Stimulated activated CD8-positive, alpha-beta memory T cell treated with anti-CD3 and anti-CD28 coated beads, Interleukin-12 subunit alpha, Interleukin-12 subunit beta, amount 100 ng/mL, for 24 hours (primary cell): ENCODE results near the gene PIK3C2A.
A peak's percentile ranks its signal among the peaks of the same experiment; 100 is the strongest.

Experiments used
- DNase-seq: peaks from one replicate; pipeline ENCODE4 v3.0.0-alpha.2; 2020; ENCODE audit errors: extremely low read depth

Gene PIK3C2A

DNA sequence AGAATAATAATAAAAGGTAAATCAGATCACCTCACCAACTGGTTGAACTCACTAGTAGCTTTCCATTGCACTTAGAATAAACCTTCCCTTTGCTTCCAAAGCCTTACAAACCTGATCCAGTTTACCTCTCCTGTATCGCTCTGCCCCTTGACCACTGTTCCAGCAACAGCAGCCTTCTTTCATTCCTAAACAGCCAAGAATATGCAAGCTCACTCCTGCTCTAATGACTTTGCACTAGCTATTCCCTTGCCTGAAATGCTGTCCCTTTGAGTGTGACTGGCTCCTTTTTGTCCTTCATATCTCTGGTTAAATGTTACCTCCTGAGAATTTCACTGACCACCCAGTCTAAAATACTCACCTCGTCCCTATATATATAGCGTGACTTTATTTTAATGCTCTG, 9.6 kb upstream of the PIK3C2A start:
- no peak for DNase-seq

- DNase-seq, result no peak
These were observed 6.6 kb upstream of the PIK3C2A start for GRCh38 chr11:17214338-17214737.

DNA sequence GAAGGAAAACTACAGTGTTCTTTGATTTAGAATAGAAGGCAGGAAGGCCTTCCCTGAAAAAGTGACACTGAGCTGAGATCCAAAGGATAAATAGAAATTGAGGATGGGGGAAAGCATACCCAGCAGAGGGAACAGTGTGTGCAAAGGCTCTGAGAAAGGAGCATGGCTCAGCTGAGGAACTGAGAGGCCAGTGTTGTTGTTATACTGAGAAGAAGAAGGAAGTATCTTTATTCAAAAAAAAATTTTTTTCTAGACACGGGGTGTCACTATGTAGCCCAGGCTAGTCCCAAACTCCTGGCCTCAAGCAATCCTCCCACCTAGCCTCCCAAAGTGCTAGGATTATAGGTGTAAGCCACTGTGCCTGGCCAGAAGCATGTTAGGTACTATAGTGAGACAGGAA, 3.5 kb upstream of the PIK3C2A start:
- no peak for DNase-seq

GRCh38 chr11:17209939-17210245, 2.1 kb upstream of the PIK3C2A start:
- no peak for DNase-seq

- DNase-seq, result peak; percentile 9
These were observed 642 bp upstream of the PIK3C2A start for GRCh38 chr11:17208257-17208999.

DNA sequence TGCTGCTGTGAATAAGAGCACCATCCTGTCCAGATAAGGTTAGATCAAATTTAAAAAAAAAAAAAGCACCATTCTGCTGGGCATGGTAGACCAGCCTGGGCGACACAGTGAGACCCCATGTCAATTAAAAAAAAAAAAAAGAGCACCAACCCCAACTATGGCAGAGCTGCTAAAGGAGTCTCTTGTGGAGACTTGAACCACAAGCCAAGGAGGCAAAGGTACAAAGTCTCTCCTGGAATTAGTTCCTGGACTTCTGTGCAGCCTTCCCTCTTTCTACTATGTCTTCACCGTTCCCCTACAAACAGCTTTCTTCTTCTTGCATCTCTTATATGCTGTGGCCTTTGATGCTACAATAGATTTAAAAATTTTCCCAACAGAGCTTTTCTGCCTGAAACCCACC, 1.3 kb downstream of the PIK3C2A start:
- DNase-seq, result no peak

- DNase-seq, result no peak
These were observed 10.3 kb downstream of the PIK3C2A start for GRCh38 chr11:17197431-17197898.

DNA sequence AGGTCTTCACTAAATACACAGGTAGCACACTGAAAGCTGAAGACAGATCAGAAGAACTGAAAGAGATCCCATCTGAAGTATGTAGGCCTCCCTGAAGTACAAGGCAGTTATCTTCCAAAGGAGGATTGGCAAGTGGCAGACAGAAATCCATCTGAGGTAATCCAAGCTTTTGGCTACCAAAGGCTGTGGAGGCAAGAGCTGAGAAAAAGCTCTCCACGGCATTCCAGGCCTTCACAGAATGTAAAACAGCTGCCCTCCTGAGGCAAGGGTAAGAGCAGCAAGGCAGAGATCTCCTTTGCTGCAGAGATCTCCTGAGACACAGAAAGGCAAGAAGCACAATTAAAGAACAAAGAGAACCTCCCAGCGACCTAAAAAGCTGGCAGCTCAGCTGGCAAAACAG, 19.1 kb downstream of the PIK3C2A start:
- DNase-seq, result no peak

DNA sequence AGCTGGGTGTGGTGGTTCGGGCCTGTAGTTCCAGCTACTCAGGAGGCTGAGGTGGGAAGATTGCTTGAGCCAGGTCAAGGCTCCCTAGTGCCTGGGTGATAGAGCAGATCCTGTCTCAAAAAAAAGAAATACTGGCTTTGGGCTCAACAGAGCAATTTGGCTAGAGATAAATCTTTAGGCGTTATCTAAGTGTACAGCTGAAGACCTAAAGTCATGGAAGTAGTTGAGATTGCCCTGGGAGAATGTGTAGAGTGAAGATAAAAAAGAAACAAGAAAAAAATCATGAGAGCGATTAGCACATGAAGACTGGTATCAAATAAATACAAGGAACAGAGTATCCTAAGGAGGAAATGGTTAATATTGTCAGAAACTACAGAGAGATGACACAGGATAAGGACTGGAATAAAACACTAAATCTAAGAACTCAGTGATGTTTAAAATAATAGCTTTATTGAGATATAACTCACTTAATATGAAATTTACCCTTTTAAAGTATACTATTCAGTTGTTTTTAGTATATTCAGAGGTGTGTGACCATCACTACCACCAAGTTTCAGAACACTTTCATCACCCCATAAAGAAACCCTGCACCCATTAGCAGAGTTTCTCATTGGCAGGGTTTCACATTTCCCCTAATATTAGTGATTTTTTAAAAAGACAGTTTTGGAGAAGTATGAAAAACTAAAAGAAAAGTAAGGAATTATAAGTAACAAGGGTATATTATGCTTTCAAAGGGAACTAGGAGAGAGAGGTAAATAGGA, 20.7 kb downstream of the PIK3C2A start:
- no peak for DNase-seq

DNA sequence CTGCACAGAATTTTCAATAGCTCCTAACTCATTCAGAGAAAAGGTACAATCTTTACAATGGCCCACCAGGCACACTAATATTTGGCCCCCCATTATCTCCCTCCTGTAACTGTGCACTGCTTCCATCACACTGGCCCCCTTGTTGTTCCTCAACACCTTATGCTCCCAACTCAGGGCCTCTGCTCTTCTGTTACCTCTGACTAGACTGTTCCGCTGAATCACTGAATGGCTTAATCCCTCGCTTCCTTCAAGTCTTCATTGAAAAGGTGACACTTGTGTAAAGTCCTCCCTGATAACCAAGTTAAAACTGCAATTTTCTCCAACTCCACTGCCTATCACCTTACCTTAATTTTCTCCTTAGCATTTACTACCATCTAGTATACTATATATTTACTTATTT, 21.8 kb downstream of the PIK3C2A start:
- DNase-seq, result no peak

DNA sequence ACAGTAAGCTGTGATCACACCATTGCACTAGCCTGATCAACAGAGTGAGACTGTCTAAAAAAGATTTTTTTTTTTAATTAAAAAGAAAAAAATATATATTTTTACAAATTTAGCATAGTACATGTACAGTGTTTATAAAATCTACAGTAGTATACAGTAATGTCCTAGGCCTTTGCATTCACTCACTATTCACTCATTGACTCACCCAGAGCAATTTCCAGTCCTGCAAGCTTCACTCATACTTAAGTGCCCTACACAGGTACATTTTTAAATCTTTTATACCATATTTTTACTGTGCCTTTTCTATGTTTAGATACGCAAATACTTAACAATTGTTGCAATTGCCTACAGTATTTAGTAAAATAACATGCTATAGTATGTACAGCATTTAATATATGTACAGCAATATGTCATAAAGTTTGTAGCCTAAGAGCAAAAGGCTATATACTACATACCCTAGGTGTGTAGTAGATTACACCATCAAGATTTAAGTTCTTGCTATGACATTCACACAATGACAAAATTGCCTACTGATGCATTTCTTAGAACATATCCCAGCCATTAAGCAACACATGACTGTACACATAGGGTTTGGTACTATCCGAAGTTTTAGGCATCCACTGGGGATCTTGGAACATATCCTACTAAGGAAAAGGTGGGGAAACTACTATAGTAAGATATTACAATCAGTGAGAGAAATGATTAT, 22.8 kb downstream of the PIK3C2A start:
- DNase-seq, result no peak

- DNase-seq, result no peak
These were observed 23.9 kb downstream of the PIK3C2A start for GRCh38 chr11:17183836-17184235.

GRCh38 chr11:17179970-17180369, 27.8 kb downstream of the PIK3C2A start:
- no peak for DNase-seq

- no peak for DNase-seq
These were observed 34.5 kb downstream of the PIK3C2A start for GRCh38 chr11:17173332-17173731.

- no peak for DNase-seq
These were observed 35.9 kb downstream of the PIK3C2A start for GRCh38 chr11:17171916-17172315.

- no peak for DNase-seq
These were observed 36.4 kb downstream of the PIK3C2A start for GRCh38 chr11:17171343-17171742.

DNA sequence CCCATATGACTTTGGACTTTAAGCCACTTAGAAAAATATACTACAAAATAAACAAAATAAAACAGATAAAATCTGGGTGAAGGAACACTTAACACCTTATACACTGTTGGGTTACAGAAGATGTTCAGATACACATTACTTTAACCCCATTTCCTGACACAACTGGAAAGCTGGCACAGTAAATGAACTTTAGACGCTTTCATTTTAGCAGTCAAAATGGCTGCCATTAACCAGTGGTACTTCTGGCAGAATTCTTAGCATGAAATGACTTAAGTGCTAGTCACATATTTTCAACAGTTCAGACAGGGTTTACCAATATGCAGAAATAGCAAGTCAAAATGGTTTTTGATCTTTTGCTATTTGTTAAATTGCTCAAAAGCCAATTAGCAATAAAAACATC, 37.9 kb downstream of the PIK3C2A start:
- DNase-seq, result no peak

GRCh38 chr11:17165247-17165890, 42.4 kb downstream of the PIK3C2A start:
- no peak for DNase-seq

GRCh38 chr11:17164361-17165246, 43.2 kb downstream of the PIK3C2A start:
- no peak for DNase-seq

GRCh38 chr11:17163736-17164135, 44.0 kb downstream of the PIK3C2A start:
- no peak for DNase-seq

GRCh38 chr11:17163291-17163690, 44.5 kb downstream of the PIK3C2A start:
- DNase-seq, result no peak
